ENCODE data around the gene KLHL11.

KLHL11 gene

DNA sequence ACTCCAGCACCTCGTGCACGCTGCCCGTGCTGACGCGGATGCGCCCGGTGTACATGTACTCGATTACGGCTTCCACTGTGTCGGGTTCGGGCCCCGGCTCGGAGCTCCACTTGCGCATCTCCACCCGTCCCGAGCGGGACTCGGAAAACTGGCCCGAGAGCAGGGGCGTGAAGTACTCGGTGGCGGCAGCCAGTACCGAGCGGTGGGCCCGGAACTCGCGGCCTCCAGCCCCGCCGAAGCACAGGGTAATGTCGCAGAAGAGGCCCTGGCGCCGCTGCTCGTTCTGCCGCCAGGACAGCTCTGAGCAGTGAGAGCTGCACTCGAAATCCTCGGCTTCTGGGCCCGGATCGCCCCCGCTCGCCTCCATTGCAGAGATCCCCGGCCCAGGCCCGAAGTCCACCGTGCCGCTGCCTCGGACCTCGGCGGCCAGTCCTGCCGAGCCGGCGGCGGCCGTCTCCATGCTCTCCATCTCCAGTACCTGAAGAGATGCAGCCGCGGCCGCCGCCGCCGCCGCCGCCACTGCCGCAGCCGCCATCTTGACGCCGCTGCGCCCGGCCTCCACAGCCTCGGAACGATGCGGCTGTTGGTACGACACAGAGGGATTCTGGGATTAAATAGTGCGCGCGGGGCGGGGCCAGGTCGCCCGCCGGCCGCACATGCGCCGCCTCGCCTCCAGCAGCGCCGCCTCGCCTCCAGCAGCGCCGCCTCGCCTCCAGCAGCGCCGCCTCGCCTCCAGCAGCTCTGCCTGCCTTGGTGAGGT is at the start of gene KLHL11:
KLHL11 (minus strand) TSS at position 588 of the 760 bp plus-strand sequence; CDS start at position 535, 53 bp downstream.
- peak; percentile 63 to 80 (median 78) for DNase-seq (ENCODE audit: low read depth in 3 of 3, low spot score in 1 of 3)

DNA sequence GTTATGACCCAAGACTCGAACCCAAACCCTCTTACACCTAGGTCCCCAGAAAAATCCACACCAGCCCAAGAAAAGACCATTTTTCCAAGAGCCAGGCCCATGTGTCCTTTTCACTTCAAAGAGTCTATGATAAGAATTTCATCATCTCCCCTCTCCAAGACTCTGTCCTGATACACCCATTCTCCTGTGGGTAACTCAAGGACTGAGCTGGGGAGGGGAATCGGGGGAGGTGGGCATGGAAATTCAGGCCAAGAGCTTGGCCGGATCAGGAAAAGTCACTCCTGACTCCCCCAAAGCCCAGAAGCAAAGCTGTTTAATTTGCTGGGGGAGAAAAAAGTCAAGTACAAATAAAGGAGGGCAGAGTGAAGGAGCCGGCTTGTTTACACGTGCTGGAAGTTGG is 49.8 kb upstream of the KLHL11 start:
- no peak for DNase-seq (ENCODE audit: low read depth in 3 of 3, low spot score in 1 of 3)

DNA sequence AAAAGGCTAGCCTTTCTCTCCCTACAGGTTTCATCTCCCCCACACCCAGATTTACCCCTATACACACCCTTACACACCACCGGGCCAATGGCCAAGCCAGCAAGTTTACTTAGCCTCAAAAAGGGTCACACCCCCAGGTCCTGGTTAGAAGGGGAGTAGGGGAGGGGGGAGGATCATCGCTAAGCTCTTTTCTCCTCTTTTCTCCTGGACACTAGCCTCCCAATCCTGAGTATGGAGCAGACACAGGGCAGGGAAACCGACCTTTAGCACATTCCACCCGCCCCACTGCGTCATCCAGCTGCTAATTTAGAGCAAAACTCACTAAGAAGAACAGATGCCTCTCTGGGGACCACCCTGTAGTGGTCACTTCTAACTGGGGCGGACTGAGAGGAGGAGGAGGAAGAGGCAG is 49.1 kb upstream of the KLHL11 start:
- no peak for DNase-seq (ENCODE audit: low read depth in 3 of 3, low spot score in 1 of 3)

DNA sequence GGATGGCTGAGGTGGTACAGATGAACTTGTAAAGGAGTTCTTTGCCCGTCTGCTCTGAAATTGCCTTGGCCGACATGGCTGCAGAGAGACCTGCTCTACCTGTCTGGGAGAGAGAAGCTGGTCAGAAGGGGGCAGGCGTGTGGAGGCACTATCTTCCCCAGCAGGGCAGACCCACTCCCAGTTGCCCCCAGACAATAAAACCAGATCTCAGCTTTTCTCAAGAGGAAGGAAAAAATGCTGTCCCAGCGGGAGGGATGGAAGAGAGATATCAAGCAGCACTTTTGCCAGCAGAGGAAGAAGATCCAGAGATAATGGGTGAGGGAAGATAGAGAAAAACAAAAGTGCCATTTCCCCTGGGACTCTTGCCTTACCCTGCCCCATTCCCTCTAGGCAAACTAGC is 48.6 kb upstream of the KLHL11 start:
- no peak for DNase-seq (ENCODE audit: low read depth in 3 of 3, low spot score in 1 of 3)

GRCh38 chr17:41912925-41913324 is 47.7 kb upstream of the KLHL11 start:
- no peak for DNase-seq (ENCODE audit: low read depth in 3 of 3, low spot score in 1 of 3)

DNA sequence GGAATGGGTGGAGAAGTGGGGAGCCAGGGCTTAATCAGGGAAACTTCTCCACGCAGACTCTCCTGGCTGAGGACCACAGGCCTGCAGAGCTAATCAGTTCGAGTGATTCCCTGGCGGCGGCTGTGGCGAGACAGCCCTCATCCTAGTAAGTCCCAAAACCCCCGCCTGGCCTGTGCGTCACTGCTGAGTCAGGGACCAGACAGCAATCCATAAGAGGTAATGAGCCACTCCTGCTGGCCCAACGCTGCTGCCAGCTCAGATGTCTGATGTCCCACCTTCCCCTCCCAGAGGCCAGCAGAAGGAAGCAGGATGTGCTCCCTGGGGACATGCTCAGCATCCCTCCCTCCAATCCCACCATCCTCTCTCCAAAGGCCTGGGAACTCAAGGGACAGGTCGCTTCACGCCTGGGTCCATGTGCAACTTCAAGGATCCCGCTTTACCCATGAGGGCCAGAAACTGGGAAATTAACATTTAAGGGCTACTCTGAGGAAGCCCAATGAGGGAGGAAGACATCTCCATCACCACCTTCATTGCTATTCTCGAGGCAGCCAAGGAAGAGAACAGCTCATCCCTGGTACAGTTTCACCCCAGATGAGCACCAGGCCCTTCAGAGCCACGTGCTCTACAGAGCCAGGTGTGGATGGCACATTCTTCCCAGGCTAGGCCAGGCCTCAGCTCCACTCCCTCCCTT is 45.6 kb upstream of the KLHL11 start:
- no peak for DNase-seq (ENCODE audit: low read depth in 3 of 3, low spot score in 1 of 3)

GRCh38 chr17:41909088-41909487 is 43.9 kb upstream of the KLHL11 start:
- no peak for DNase-seq (ENCODE audit: low read depth in 3 of 3, low spot score in 1 of 3)

DNA sequence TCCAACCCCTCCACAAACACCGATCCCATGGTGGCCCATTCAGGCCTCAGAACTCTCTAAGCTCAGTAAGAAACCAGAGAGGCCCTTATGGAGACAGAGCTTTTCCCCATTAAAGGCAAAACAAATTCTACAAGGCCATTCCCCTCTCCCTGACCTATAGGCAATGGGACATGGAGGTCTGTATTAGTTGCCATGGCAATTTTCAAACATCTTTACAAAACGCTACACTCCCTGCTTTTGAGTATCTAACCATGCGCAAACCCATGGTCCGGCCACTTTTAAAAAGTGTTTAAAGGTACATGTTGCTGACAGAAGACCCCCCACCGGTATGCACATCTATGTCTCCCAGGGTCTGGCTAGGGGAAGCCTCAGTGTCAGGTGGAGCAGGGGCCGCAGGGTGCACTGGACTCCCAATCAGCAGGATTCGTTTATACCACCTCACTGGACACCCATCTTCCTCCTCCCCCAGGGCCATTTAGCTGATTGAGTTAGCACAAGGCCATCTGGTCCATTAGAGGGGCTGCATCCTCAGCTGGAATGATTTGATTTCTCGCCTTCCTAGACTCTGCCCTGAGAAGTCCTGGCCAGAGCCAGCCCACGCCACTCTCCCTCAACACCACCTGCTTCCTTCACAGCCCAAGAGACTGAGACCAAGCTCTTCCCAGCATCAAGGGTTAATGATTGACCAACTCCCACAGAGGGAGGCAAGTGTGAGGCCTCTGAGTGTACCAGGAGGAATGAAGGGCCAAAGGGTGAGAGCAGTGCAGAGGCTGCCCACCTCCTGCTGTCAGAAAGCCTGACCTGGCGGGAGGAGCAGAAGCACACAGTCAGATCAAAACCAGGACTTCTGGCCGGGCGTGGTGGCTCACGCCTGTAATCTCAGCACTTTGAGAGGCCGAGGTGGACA is 42.7 kb upstream of the KLHL11 start:
- DNase-seq (ENCODE audit: low read depth in 3 of 3, low spot score in 1 of 3), result no peak

DNA sequence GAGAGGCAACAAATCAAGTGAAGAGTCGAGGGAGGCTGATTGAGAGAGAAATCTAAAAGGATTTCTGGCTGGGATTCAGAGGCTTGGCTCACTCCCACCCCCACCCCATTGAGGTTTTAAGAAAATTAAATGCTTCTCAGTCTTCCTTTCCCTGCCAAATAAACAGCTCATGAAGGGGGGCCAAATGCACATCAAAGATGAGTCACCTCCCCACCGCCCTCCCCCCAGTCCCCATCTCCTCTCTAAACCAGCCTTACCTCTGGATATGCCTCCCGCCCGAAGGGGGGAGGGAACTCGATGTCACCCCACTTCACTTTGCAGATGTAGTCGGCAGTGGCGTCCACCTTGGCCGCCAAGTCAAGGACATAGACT is 41.9 kb upstream of the KLHL11 start:
- no peak for DNase-seq (ENCODE audit: low read depth in 3 of 3, low spot score in 1 of 3)

- no peak for DNase-seq (ENCODE audit: low read depth in 3 of 3, low spot score in 1 of 3)
These were observed 41.4 kb upstream of the KLHL11 start for GRCh38 chr17:41906465-41907184.

- DNase-seq (ENCODE audit: low read depth in 3 of 3, low spot score in 1 of 3), result no peak
These were observed 39.9 kb upstream of the KLHL11 start for GRCh38 chr17:41905172-41905571.

- DNase-seq (ENCODE audit: low read depth in 3 of 3, low spot score in 1 of 3), result no peak
These were observed 39.1 kb upstream of the KLHL11 start for GRCh38 chr17:41904242-41904841.

- DNase-seq (ENCODE audit: low read depth in 3 of 3, low spot score in 1 of 3), result no peak
These were observed 36.4 kb upstream of the KLHL11 start for GRCh38 chr17:41901646-41902045.

GRCh38 chr17:41896726-41897125 is 31.5 kb upstream of the KLHL11 start:
- DNase-seq (ENCODE audit: low read depth in 3 of 3, low spot score in 1 of 3), result no peak

DNA sequence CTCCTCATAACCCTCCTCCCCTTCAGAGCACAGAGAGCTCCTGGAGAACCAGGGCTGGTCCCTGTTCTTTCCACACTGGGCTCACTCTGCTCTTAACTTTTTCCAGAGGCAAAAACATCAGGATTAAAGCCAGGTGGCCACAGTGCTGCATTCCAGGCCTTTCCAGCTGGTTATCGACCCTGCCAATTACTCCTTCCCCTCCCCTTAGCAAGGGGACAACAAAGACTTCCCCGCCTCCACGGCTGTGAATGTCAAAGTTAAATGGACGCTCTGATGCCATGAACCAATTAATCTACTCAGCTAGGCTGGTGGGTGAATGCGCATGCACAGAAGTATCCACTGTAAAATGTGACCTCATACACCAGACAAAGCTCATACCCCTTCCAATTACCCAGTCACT is 30.4 kb upstream of the KLHL11 start:
- DNase-seq (ENCODE audit: low read depth in 3 of 3, low spot score in 1 of 3), result no peak

GRCh38 chr17:41894791-41895331 is 29.6 kb upstream of the KLHL11 start:
- no peak for DNase-seq (ENCODE audit: low read depth in 3 of 3, low spot score in 1 of 3)

DNA sequence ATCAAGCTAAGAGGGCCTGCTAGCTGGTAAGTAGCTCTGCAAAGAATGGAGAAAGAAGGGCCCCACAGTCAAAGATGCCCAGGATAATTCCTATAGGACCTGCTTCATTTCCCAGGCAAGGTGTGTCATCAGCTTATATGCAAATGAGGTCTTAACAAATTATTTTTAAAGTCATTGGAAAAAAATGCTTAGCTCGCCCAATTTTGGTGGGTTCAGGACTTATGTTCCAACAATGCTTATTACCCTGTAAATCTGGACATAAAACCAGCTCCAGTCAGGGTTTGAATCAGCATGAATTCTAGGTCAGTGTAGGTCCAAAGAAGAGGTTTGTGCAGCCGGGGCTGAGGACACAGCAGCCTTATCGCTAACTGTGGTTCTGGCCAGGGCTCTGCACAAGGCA is 28.2 kb upstream of the KLHL11 start:
- no peak for DNase-seq (ENCODE audit: low read depth in 3 of 3, low spot score in 1 of 3)

DNA sequence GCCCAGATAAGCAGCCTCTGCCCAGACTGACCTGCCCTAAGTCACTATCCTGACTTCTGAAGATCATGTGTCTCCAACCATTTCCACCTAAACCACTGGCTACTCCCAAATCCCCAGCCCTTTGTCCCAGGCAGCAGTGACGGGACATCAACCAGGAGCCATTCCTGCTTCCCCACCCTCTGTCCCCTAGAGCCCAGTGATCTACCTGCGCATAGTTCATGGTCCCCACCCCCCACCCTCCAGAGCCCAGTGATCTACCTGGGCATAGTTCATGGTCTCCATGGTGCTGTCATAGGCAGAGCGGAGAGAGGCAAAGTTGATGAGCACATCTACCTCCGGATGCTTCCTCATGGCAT is 26.8 kb upstream of the KLHL11 start:
- DNase-seq (ENCODE audit: low read depth in 3 of 3, low spot score in 1 of 3), result no peak

DNA sequence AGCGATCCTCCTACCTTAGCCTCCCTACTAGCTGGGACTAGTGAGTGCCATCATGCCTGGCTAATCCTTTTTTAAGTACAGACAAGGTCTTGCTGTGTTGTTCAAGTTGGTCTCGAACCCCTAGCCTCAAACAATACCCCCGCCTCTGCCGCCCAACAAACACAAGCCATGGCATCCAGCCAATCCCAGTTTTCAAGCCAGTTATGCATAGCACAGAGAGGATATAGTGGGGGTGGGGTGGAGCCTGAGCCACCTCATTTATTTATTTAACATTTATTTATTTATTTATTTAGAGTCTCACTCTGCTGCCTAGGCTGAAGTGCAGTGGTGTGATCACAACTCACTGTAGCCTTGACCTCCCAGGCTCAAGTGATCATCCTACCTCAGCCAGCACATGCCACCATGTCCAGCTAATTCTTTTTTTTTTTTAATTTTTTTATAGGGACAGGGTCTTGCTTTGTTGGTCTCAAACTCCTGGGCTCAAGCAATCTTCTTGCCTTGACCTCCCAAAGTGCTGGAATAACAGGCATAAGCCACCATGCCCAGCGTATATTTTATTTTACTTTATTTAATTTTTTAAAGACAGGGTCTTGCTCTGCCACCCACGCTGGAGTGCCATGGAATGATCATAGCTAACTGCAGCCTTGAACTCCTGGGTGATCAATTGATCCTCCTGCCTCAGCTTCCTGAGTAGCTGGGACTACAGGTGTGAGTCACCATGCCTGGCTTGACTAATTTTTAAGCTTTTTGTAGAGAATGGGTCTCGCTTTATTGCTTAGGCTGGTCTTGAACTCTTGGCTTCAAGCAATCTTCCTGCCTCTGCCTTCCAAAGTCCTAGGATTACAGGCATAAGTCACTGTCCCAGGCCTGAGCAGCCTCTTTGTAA is 26.2 kb upstream of the KLHL11 start:
- DNase-seq (ENCODE audit: low read depth in 3 of 3, low spot score in 1 of 3), result no peak
